Ishikawa (cell line): ENCODE measurements around the gene HSF4.

Experiments
- CEBPB ChIP-seq: IDR thresholded peaks from 2 replicates; pipeline ENCODE4 v1.6.1; 2012
- CREB1 ChIP-seq: IDR thresholded peaks from 2 replicates; pipeline ENCODE4 v1.6.1; 2012; ENCODE audit warnings: low read depth
- EP300 ChIP-seq: IDR thresholded peaks from 2 replicates; pipeline ENCODE4 v1.6.1; 2012; ENCODE audit warnings: borderline replicate concordance
- RAD21 ChIP-seq: IDR thresholded peaks from 2 replicates; pipeline ENCODE4 v1.6.1; 2012; ENCODE audit warnings: low read depth
- TAF1 ChIP-seq: IDR thresholded peaks from 2 replicates; pipeline ENCODE4 v1.6.1; 2012; ENCODE audit warnings: low read depth, mild to moderate bottlenecking
- TEAD4 ChIP-seq: IDR thresholded peaks from 2 replicates; pipeline ENCODE4 v1.6.1; 2012
- USF1 ChIP-seq: IDR thresholded peaks from 2 replicates; pipeline ENCODE4 v1.6.1; 2012
- YY1 ChIP-seq: IDR thresholded peaks from 2 replicates; pipeline ENCODE4 v1.6.1; 2012; ENCODE audit warnings: low read depth
- ZBTB7A ChIP-seq: IDR thresholded peaks from 2 replicates; pipeline ENCODE4 v1.6.1; 2012; ENCODE audit warnings: low read depth
- TF ChIP-seq, protein P1 (sequence below): IDR thresholded peaks from 2 replicates; pipeline ENCODE4 v1.6.1; 2012; ENCODE audit warnings: low read depth, mild to moderate bottlenecking
- TF ChIP-seq, protein P2 (sequence below): IDR thresholded peaks from 2 replicates; pipeline ENCODE4 v1.6.1; 2012

DNA sequence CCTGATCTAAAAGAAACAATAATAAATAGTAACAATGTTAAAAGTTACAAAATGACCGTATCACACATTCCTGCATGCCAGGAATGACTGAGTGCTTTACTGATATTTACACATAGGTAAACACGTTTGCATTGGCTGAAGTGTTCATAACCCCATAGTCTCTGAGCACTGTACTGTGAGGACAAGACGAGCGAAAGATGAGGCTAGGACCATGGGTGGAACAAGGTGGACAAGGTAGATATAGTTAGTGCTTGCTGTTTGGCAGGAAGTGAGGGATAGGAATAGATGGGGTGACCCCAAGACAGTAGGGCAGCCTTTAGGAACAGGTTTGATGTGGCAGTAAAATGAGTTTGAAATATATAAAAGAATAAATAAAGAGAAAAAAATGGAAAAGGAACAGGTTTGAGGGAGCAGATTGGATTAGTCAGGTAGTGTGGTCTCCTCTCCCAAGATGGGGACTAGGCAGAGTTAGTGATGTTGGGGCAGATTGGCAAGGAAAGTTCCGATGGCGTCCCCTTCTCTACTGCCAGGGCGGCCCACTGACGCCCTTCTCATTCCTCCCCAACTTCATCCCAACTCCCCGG is 27.0 kb downstream of the HSF4 start:
- no peak for TF ChIP-seq RAD21
- TF ChIP-seq, protein P1, sequence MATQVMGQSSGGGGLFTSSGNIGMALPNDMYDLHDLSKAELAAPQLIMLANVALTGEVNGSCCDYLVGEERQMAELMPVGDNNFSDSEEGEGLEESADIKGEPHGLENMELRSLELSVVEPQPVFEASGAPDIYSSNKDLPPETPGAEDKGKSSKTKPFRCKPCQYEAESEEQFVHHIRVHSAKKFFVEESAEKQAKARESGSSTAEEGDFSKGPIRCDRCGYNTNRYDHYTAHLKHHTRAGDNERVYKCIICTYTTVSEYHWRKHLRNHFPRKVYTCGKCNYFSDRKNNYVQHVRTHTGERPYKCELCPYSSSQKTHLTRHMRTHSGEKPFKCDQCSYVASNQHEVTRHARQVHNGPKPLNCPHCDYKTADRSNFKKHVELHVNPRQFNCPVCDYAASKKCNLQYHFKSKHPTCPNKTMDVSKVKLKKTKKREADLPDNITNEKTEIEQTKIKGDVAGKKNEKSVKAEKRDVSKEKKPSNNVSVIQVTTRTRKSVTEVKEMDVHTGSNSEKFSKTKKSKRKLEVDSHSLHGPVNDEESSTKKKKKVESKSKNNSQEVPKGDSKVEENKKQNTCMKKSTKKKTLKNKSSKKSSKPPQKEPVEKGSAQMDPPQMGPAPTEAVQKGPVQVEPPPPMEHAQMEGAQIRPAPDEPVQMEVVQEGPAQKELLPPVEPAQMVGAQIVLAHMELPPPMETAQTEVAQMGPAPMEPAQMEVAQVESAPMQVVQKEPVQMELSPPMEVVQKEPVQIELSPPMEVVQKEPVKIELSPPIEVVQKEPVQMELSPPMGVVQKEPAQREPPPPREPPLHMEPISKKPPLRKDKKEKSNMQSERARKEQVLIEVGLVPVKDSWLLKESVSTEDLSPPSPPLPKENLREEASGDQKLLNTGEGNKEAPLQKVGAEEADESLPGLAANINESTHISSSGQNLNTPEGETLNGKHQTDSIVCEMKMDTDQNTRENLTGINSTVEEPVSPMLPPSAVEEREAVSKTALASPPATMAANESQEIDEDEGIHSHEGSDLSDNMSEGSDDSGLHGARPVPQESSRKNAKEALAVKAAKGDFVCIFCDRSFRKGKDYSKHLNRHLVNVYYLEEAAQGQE: no peak
- no peak for TF ChIP-seq TEAD4
- no peak for TF ChIP-seq TAF1
- TF ChIP-seq CEBPB: no peak
- TF ChIP-seq USF1: no peak
- TF ChIP-seq CREB1: no peak
- TF ChIP-seq, protein P2, sequence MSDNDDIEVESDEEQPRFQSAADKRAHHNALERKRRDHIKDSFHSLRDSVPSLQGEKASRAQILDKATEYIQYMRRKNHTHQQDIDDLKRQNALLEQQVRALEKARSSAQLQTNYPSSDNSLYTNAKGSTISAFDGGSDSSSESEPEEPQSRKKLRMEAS: no peak
- TF ChIP-seq EP300: no peak
- no peak for TF ChIP-seq ZBTB7A
- no peak for TF ChIP-seq YY1
